Measurements from ENCODE around the gene C1orf74.

- TF ChIP-seq POLR2A (IDR thresholded peaks at IDR 0.05) = no peak
- TF ChIP-seq POLR2AphosphoS5 (IDR thresholded peaks at IDR 0.05) = no peak
- TF ChIP-seq CTCF (IDR thresholded peaks at IDR 0.05) = no peak
These were observed 8.7 kb downstream of the C1orf74 start for GRCh38 chr1:209775678-209776077.

Measured in breast epithelium (tissue), 3 donors.